ENCODE data around the gene SETD1A.
A peak's percentile ranks its signal among the peaks of the same experiment; 100 is the strongest.

The SETD1A gene

DNA sequence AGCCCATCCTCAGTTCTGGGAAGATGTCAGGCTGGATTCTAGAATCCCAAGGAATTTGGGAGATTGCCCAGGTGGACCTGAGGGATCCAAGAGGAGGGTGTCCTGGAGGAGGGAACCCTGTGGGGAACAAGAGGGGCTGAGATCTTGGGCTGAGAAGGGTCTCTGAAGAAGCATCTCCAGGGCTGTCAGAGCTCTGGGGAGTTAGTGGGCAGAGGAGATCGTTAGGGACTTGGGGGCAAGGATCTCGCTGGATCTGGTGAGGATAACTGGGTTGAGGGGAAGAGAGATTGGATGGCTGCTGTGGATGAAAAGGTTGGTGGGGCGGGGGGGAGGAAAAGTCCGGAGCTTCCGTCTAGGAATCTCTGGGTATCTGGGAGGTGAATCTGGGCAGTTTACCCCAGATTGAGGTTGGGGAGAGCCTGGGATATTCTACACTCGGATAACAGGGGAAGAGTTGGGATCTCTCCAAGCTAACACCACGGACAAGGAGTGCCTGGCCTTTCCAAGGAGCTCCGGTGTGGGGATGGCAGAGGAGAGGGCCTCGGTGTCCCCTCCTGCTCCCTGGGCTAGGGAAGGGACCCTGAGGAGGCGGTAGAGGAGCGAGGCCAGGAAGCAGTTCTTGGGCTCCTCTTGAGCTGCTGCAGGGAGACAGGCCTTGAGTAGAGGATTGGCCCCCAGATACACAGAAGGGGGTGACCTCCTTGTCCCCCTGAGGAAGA lies 32.5 kb upstream of the SETD1A start:
- no peak overlapping the region for H4K12ac ChIP-seq (ENCODE audit: low read depth, low read length)
- no peak overlapping the region for H3K27ac ChIP-seq (ENCODE audit: low read depth, low read length)
- peak overlapping the region; percentile 36 for H3K18ac ChIP-seq (ENCODE audit: low read length)
- H3K9me3 ChIP-seq (ENCODE audit: insufficient read depth, low read depth, low read length): no peaks in the 10 kb centered on the region
- H3K79me2 ChIP-seq (ENCODE audit: control insufficient read depth, insufficient read depth, low read length, poor library complexity): peaks cover 9% of the 10 kb centered on the region
- no peak overlapping the region for H3K9ac ChIP-seq (ENCODE audit: low read length)
- peak overlapping the region; percentile 32 for H3K14ac ChIP-seq (ENCODE audit: low read length)
- peak overlapping the region; percentile 84 for H3K4me2 ChIP-seq (ENCODE audit: low read length)
- peaks cover 4 to 5% of the 10 kb centered on the region in 2 experiments for H3K4me1 ChIP-seq (ENCODE audit: control insufficient read depth in 1 of 2, insufficient read depth in 2 of 2, low read length in 2 of 2)
- peak overlapping the region; percentile 6 for H3K4me3 ChIP-seq (ENCODE audit: low read depth, low read length)
- H3K79me1 ChIP-seq (ENCODE audit: low read length): peaks cover 17% of the 10 kb centered on the region
- peaks cover 35 to 41% of the 10 kb centered on the region in 2 experiments for H3K36me3 ChIP-seq (ENCODE audit: control insufficient read depth in 1 of 2, insufficient read depth in 2 of 2, low read length in 2 of 2)
- DNase-seq: no peak
- no peak overlapping the region for H2AFZ ChIP-seq (ENCODE audit: insufficient read depth, low read length, poor library complexity)
- peak overlapping the region; percentile 56 for H3K4ac ChIP-seq (ENCODE audit: low read depth, low read length)
- H2BK5ac ChIP-seq (ENCODE audit: low read depth, low read length, poor library complexity): no peak overlapping the region
- no peak overlapping the region for H4K8ac ChIP-seq (ENCODE audit: low read depth, low read length)
- H2BK12ac ChIP-seq (ENCODE audit: low read length): no peak overlapping the region
- no peaks in the 10 kb centered on the region for H3K27me3 ChIP-seq (ENCODE audit: insufficient read depth, low read length)
- no peak overlapping the region for H2AK5ac ChIP-seq (ENCODE audit: low read length)
- H3K23ac ChIP-seq (ENCODE audit: low read length): no peak overlapping the region
- H4K91ac ChIP-seq (ENCODE audit: low read depth, low read length): peak overlapping the region; percentile 45
- no peak overlapping the region for H2BK120ac ChIP-seq (ENCODE audit: insufficient read depth, low read length, poor library complexity)
- WGBS (ENCODE audit: extremely low coverage, insufficient coverage, insufficient read length): no CpG with 5 or more reads among the region's 11 CpGs

DNA sequence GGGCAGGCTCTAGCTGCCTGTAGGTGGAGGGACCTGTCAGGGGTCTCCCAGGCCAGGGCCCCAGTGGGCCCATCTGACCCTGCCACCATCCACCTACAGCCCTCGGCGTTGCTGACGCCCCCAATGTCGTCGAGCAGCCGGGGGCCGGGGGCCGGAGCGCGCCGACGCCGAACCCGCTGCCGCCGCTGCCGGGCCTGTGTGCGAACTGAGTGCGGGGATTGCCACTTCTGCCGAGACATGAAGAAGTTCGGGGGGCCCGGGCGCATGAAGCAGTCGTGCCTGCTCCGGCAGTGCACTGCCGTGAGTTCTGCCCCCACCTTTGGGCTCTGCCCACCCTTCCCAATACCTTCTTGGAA lies 31.9 kb upstream of the SETD1A start:
- no peak overlapping the region for H2BK120ac ChIP-seq (ENCODE audit: insufficient read depth, low read length, poor library complexity)
- H4K8ac ChIP-seq (ENCODE audit: low read depth, low read length): no peak overlapping the region
- no peak overlapping the region for H4K91ac ChIP-seq (ENCODE audit: low read depth, low read length)
- H3K4ac ChIP-seq (ENCODE audit: low read depth, low read length): no peak overlapping the region
- H3K9ac ChIP-seq (ENCODE audit: low read length): no peak overlapping the region
- no CpG with 5 or more reads among the region's 26 CpGs for WGBS (ENCODE audit: extremely low coverage, insufficient coverage, insufficient read length)
- peaks cover 4 to 5% of the 10 kb centered on the region in 2 experiments for H3K4me1 ChIP-seq (ENCODE audit: control insufficient read depth in 1 of 2, insufficient read depth in 2 of 2, low read length in 2 of 2)
- no peaks in the 10 kb centered on the region for H3K27me3 ChIP-seq (ENCODE audit: insufficient read depth, low read length)
- H2BK12ac ChIP-seq (ENCODE audit: low read length): no peak overlapping the region
- no peak overlapping the region for H2AK5ac ChIP-seq (ENCODE audit: low read length)
- H3K27ac ChIP-seq (ENCODE audit: low read depth, low read length): no peak overlapping the region
- H3K4me2 ChIP-seq (ENCODE audit: low read length): no peak overlapping the region
- no peak overlapping the region for H3K18ac ChIP-seq (ENCODE audit: low read length)
- no peak overlapping the region for H3K14ac ChIP-seq (ENCODE audit: low read length)
- H3K36me3 ChIP-seq (ENCODE audit: control insufficient read depth in 1 of 2, insufficient read depth in 2 of 2, low read length in 2 of 2): peaks cover 40 to 47% of the 10 kb centered on the region in 2 experiments
- H4K12ac ChIP-seq (ENCODE audit: low read depth, low read length): no peak overlapping the region
- H2AFZ ChIP-seq (ENCODE audit: insufficient read depth, low read length, poor library complexity): no peak overlapping the region
- H3K79me1 ChIP-seq (ENCODE audit: low read length): peaks cover 17% of the 10 kb centered on the region
- no peak overlapping the region for H2BK5ac ChIP-seq (ENCODE audit: low read depth, low read length, poor library complexity)
- peaks cover 9% of the 10 kb centered on the region for H3K79me2 ChIP-seq (ENCODE audit: control insufficient read depth, insufficient read depth, low read length, poor library complexity)
- no peak overlapping the region for H3K23ac ChIP-seq (ENCODE audit: low read length)
- H3K4me3 ChIP-seq (ENCODE audit: low read depth, low read length): no peak overlapping the region
- DNase-seq: no peak
- H3K9me3 ChIP-seq (ENCODE audit: insufficient read depth, low read depth, low read length): no peaks in the 10 kb centered on the region

DNA sequence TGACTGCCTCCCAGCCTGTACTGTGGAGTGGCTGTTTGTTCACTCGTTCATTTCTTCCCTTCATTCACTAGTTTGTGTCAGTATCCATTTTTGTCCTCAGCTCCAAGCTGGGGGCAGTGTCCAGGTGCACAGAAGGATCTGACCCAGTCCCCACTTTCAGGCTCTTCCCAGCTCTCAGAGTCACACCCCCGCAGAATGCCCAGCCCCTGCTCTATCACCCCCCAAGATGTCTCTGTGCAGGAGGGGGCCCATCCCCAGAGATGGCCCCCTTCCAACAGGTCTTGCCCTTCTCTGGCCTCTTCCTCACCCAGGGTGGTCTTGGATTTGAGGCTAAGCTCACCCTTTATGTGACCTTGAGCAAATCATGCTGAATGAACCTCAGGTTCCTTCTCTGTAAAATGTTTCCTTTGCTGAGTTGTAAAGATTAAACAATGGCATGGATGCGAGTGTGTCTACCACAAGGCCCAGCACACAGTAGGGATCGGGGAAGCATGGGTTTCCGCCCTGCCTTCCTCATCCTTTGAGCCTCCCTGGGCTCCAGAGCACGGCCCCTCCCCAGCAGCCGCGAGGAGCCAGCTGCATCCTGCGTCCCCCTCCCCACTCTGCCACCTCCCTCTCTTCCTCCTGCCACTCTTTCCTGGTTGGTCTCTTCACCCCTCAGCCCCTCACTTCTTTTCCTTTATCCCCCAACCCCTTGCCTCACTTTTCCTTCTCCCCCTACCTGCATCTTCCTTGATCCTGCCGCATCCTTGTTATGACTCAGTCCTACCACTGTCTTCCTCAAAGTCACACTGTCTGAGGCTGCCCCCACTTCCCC lies 31.4 kb upstream of the SETD1A start:
- no peak overlapping the region for H3K9ac ChIP-seq (ENCODE audit: low read length)
- H3K4ac ChIP-seq (ENCODE audit: low read depth, low read length): no peak overlapping the region
- no peak overlapping the region for H2BK120ac ChIP-seq (ENCODE audit: insufficient read depth, low read length, poor library complexity)
- no peaks in the 10 kb centered on the region for H3K27me3 ChIP-seq (ENCODE audit: insufficient read depth, low read length)
- H4K91ac ChIP-seq (ENCODE audit: low read depth, low read length): no peak overlapping the region
- no peak overlapping the region for H4K8ac ChIP-seq (ENCODE audit: low read depth, low read length)
- WGBS (ENCODE audit: extremely low coverage, insufficient coverage, insufficient read length): no CpG with 5 or more reads among the region's 10 CpGs
- no peak overlapping the region for H3K23ac ChIP-seq (ENCODE audit: low read length)
- no peak overlapping the region for H2BK12ac ChIP-seq (ENCODE audit: low read length)
- H3K4me2 ChIP-seq (ENCODE audit: low read length): no peak overlapping the region
- H3K4me1 ChIP-seq (ENCODE audit: control insufficient read depth in 1 of 2, insufficient read depth in 2 of 2, low read length in 2 of 2): peaks cover 4 to 5% of the 10 kb centered on the region in 2 experiments
- no peak overlapping the region for H3K18ac ChIP-seq (ENCODE audit: low read length)
- H3K27ac ChIP-seq (ENCODE audit: low read depth, low read length): no peak overlapping the region
- no peak overlapping the region for H2AK5ac ChIP-seq (ENCODE audit: low read length)
- peaks cover 9% of the 10 kb centered on the region for H3K79me2 ChIP-seq (ENCODE audit: control insufficient read depth, insufficient read depth, low read length, poor library complexity)
- DNase-seq: no peak
- H3K36me3 ChIP-seq (ENCODE audit: control insufficient read depth in 1 of 2, insufficient read depth in 2 of 2, low read length in 2 of 2): peaks cover 46 to 53% of the 10 kb centered on the region in 2 experiments
- H4K12ac ChIP-seq (ENCODE audit: low read depth, low read length): no peak overlapping the region
- H3K9me3 ChIP-seq (ENCODE audit: insufficient read depth, low read depth, low read length): no peaks in the 10 kb centered on the region
- H3K79me1 ChIP-seq (ENCODE audit: low read length): peaks cover 17% of the 10 kb centered on the region
- no peak overlapping the region for H3K4me3 ChIP-seq (ENCODE audit: low read depth, low read length)
- H3K14ac ChIP-seq (ENCODE audit: low read length): no peak overlapping the region
- H2AFZ ChIP-seq (ENCODE audit: insufficient read depth, low read length, poor library complexity): no peak overlapping the region
- H2BK5ac ChIP-seq (ENCODE audit: low read depth, low read length, poor library complexity): no peak overlapping the region

DNA sequence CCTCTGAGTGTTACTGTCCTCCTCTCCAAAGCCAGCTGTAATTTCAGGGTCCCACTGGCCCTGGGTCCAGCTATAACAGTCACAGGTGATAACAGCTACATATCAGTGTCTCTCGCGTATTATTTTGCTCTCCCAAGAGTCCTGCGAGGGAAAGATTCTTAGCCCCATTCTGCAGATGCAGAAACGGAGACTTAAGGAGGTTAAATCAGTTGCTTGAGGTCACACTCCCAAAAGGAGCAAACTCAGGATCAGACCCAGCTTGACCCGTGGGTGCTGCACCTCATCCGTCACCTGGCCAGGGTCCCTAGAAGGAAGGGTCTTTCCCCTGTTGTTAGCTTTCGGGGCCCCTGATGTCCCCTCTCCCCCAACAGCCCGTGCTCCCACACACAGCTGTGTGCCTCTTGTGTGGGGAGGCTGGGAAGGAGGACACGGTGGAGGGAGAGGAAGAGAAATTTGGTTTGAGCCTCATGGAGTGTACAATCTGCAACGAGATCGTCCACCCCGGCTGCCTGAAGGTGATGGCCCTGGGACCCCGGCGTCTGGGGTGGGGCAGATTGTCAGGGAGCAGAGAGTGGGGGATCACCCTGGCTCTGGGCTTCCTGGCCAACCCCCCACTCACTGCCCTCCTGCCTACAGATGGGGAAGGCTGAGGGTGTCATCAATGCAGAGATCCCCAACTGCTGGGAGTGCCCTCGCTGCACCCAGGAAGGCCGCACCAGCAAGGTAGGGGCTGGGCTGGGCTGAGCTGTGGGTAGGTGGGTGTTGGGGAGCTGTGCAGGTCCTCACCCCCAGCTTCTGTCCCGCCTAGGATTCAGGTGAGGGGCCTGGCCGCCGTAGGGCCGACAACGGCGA lies 30.4 kb upstream of the SETD1A start:
- Histone ChIP-seq H3K27me3 (ENCODE audit: insufficient read depth, low read length) (no peaks in the 10 kb centered on the region), H3K4me2 (ENCODE audit: low read length) (no peak overlapping the region), H3K14ac (ENCODE audit: low read length) (no peak overlapping the region), H3K9me3 (ENCODE audit: insufficient read depth, low read depth, low read length) (no peaks in the 10 kb centered on the region), H4K8ac (ENCODE audit: low read depth, low read length) (no peak overlapping the region), H2BK120ac (ENCODE audit: insufficient read depth, low read length, poor library complexity) (no peak overlapping the region), H3K9ac (ENCODE audit: low read length) (no peak overlapping the region), H2BK12ac (ENCODE audit: low read length) (no peak overlapping the region), H4K12ac (ENCODE audit: low read depth, low read length) (peak overlapping the region; percentile 82), H3K4me1 (ENCODE audit: control insufficient read depth in 1 of 2, insufficient read depth in 2 of 2, low read length in 2 of 2) (peaks cover 4 to 5% of the 10 kb centered on the region in 2 experiments), H2BK5ac (ENCODE audit: low read depth, low read length, poor library complexity) (no peak overlapping the region), H3K4ac (ENCODE audit: low read depth, low read length) (no peak overlapping the region), H3K27ac (ENCODE audit: low read depth, low read length) (no peak overlapping the region), H3K4me3 (ENCODE audit: low read depth, low read length) (no peak overlapping the region), H3K79me2 (ENCODE audit: control insufficient read depth, insufficient read depth, low read length, poor library complexity) (peaks cover 6% of the 10 kb centered on the region), H3K18ac (ENCODE audit: low read length) (peak overlapping the region; percentile 15), H4K91ac (ENCODE audit: low read depth, low read length) (no peak overlapping the region), H2AK5ac (ENCODE audit: low read length) (no peak overlapping the region), H3K79me1 (ENCODE audit: low read length) (peaks cover 12% of the 10 kb centered on the region), H3K23ac (ENCODE audit: low read length) (no peak overlapping the region), H2AFZ (ENCODE audit: insufficient read depth, low read length, poor library complexity) (no peak overlapping the region), H3K36me3 (ENCODE audit: control insufficient read depth in 1 of 2, insufficient read depth in 2 of 2, low read length in 2 of 2) (peaks cover 50 to 60% of the 10 kb centered on the region in 2 experiments)
- WGBS (ENCODE audit: extremely low coverage, insufficient coverage, insufficient read length): no CpG with 5 or more reads among the region's 22 CpGs
- DNase-seq: no peak
